GM12801 (cell line): ENCODE measurements around the gene OR4E2.

Source experiments
- TF ChIP-seq, protein P1 (sequence below): IDR thresholded peaks from one replicate; pipeline ENCODE4 v1.5.1; 2011; ENCODE audit warnings: control low read depth; ENCODE audit not compliant: insufficient read length; ENCODE audit errors: extremely low read depth

OR4E2 gene

DNA sequence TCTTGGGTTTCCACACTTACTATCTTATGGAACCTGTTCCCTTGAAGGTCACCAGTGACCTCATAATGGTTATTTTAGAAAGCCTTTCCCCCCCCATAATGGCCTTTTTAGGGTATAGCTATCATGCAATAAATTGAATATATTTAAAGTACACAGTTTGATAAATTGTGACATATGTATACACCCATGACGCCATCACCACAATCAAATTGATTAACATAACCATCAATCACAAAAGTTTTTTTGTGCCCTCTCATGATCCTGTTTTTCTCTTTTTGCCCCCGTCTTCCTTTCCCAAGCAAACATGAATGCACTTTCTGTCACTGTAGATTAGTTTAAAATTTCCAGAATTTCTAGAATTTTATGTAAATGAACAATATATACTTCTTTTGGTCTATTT lies 48.7 kb downstream of the OR4E2 start:
- TF ChIP-seq, protein P1, sequence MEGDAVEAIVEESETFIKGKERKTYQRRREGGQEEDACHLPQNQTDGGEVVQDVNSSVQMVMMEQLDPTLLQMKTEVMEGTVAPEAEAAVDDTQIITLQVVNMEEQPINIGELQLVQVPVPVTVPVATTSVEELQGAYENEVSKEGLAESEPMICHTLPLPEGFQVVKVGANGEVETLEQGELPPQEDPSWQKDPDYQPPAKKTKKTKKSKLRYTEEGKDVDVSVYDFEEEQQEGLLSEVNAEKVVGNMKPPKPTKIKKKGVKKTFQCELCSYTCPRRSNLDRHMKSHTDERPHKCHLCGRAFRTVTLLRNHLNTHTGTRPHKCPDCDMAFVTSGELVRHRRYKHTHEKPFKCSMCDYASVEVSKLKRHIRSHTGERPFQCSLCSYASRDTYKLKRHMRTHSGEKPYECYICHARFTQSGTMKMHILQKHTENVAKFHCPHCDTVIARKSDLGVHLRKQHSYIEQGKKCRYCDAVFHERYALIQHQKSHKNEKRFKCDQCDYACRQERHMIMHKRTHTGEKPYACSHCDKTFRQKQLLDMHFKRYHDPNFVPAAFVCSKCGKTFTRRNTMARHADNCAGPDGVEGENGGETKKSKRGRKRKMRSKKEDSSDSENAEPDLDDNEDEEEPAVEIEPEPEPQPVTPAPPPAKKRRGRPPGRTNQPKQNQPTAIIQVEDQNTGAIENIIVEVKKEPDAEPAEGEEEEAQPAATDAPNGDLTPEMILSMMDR, result no peak

DNA sequence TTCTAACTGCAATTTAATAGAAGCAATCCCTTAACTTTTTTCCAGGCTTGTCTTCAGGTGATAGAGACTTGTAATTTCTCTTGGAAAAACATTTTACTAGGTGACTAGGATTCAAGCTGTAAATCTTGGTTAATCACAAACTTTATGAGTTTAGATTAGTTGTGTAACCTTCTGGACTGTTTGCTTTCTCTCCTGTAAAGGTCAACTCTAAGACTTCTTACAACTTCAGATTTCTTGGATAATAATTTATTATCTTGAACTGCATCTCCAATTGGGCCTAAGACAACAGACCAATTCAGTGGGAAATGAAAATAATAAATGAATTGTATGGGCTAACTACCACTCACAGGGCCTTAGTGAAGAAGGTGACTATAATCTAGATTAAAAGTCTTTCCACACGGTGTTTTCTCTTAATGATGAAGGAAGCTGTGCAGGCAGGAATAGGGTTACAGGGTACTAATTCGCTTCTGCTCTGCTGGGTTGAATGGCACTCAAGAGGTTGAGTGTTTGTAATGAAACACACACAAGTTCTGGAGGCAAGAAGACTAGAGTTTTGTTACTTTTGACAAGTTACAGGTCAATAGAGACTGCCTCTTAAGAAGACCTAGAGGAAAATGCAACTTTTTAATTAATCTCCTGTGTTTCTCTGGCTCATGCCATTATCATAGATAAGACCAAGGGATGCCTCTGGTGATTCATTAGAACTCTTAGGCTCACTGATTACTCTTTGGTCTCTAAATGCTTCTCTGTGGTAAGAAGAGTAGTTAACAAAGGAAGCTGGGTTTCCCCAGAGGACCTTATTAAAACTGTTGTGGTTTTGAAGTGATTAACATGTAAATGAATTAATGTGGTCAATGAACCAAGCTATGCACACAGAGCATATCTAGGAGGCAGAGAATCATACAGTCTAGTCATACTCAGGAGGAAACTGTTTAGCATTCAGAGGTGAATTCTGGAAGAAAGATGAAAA lies 50.0 kb downstream of the OR4E2 start:
- TF ChIP-seq, protein P1, result no peak

DNA sequence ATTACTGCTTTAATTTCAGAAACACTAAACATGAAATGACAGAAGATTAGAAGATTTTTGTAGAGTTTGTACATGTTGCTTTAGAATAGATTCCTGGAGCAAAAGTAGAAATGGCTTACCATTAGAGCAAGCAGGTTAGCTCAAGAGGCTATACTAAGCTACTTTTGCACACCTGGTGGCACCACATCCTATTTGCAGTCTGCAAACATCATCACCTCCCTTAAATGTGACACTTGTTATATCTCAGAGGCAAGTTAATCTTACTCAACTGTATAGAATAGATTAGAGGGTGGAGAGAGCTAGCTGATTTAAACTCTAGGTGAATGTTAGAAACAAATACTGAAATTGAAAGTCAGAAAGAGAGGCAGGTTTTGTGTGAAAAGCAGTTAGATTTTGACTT lies 50.7 kb downstream of the OR4E2 start:
- TF ChIP-seq, protein P1, result no peak

DNA sequence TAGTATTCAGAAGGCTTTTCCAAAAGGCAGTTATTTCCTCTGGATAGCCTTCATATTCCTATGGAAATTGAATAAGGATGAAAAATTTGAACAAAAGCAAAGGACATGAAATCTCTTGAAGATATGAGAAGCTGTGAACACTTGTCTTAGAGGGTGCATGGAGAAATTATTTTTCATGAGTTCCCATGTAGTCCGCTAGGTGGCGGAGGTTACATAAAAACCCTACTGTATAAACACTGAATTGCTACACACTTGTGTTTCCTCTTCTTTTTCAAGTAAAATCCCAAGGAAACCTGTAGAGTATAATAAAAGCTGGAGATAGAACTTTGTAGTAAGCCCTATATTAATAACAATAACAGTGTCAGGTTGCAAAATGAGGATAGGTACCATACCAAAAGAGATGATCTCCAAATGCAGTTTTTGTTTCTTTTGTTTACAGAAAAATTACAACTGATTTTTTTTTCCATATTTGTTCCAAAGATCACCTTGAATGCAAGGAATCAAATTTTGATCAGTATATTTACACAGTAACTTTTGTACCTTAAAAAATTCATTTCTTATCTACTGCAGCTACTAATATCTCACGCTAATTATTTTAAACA lies 57.8 kb downstream of the OR4E2 start:
- TF ChIP-seq, protein P1, result no peak

DNA sequence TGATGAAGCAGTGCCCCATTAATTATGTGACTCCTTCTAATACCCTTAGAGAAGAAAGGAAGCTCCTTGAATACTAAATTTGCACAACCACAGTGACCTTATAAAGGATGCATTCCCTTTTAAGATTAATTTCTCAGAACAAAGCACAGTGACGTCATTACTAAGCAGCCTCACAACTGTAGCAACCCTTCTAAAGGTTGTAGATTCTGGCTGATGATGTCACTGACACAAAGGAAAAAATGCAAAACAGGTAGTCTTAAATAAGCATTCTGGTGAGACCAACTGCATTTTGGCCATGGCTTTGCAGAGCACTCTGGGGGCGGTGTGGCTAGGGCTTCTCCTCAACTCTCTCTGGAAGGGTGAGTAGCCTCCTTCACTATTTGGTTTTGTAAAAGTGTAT lies 58.4 kb downstream of the OR4E2 start:
- TF ChIP-seq, protein P1, result no peak

DNA sequence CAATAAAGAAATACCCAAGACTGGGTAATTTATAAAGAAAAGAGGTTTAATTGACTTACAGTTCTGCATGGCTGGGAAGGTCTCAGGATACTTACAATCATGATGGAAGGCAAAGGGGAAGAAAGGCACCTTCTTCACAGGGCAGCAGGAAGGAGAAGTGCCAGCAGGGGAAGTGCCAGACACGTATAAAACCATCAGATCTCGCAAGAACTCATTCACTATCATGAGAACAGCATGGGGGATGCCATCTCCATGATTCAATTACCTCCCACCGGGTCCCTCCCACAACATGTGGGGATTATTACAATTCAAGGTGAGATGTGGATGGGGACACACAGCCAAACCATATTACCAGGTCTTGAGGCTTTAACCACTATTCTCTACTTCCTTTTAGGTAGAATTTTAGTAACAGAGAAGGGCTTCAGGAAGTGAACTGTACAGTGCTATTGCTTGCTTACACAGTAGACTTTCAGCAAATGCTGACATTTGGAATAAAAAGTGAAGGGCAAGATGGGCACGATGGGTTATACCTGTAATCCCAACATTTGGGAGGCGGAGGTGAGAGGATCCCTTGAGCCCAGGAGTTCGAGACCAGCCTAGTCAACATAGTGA lies 60.8 kb downstream of the OR4E2 start:
- TF ChIP-seq, protein P1, result no peak
